Central memory CD8-positive, alpha-beta T cell (primary cell): ENCODE results near the gene RPL38.

Experiments
- ATAC-seq: fragments of 150-1000 bp; cut with Tn5 transposase; replicated peaks from 2 replicates; pipeline ENCODE4 v1.10.0; 2022; ENCODE audit warnings: mild to moderate bottlenecking, moderate FRiP score, moderate number of reproducible peaks; ENCODE audit not compliant: poor library complexity, severe bottlenecking; ENCODE audit errors: extremely low read depth
- DNase-seq, 2 donors: peaks; one replicate each; pipeline ENCODE4 v3.0.0; 2021; ENCODE audit warnings: low spot score in 2 of 2
- H3K27ac Mint-ChIP-seq: one replicate; pipeline ENCODE4 v1.8.0; 2022; ENCODE audit warnings: low read depth, mild to moderate bottlenecking, moderate library complexity, mixed read lengths
- H3K27me3 Mint-ChIP-seq: one replicate; pipeline ENCODE4 v1.8.0; 2022; ENCODE audit warnings: mixed read lengths
- H3K36me3 Mint-ChIP-seq: one replicate; pipeline ENCODE4 v1.8.0; 2022; ENCODE audit warnings: mild to moderate bottlenecking, moderate library complexity, mixed read lengths; ENCODE audit not compliant: insufficient read depth
- H3K4me1 Mint-ChIP-seq: one replicate; pipeline ENCODE4 v1.8.0; 2022; ENCODE audit warnings: mixed read lengths
- H3K4me3 Mint-ChIP-seq: one replicate; pipeline ENCODE4 v1.8.0; 2022; ENCODE audit warnings: mild to moderate bottlenecking, moderate library complexity, mixed read lengths
- H3K9me3 Mint-ChIP-seq: one replicate; pipeline ENCODE4 v1.8.0; 2022; ENCODE audit warnings: mixed read lengths

The RPL38 gene

GRCh38 chr17:74165797-74166365 is 37.6 kb upstream of the RPL38 start:
- ATAC-seq (no peak), DNase-seq (no peak)
- H3K4me3 Mint-ChIP-seq, result no peak overlapping the region
- H3K9me3 Mint-ChIP-seq, result no peaks in the 10 kb centered on the region
- H3K4me1 Mint-ChIP-seq, result no peaks in the 10 kb centered on the region
- no peak overlapping the region for H3K27ac Mint-ChIP-seq
- peaks cover 56% of the 10 kb centered on the region for H3K27me3 Mint-ChIP-seq
- no peaks in the 10 kb centered on the region for H3K36me3 Mint-ChIP-seq

- no peaks in the 10 kb centered on the region for H3K4me1 Mint-ChIP-seq
- no peak overlapping the region for H3K27ac Mint-ChIP-seq
- H3K9me3 Mint-ChIP-seq, result no peaks in the 10 kb centered on the region
- H3K36me3 Mint-ChIP-seq, result no peaks in the 10 kb centered on the region
- H3K27me3 Mint-ChIP-seq, result peaks cover 83% of the 10 kb centered on the region
- ATAC-seq (no peak), DNase-seq (no peak)
- no peak overlapping the region for H3K4me3 Mint-ChIP-seq
Observed at GRCh38 chr17:74170924-74171323, 32.6 kb upstream of the RPL38 start.

- Mint-ChIP-seq H3K4me1 (peaks cover 7% of the 10 kb centered on the region), H3K9me3 (no peaks in the 10 kb centered on the region), H3K36me3 (no peaks in the 10 kb centered on the region), H3K4me3 (no peak overlapping the region), H3K27me3 (peaks cover 84% of the 10 kb centered on the region), H3K27ac (no peak overlapping the region)
- DNase-seq (no peak), ATAC-seq (no peak)
Observed at GRCh38 chr17:74172700-74173099, 30.8 kb upstream of the RPL38 start.

- ATAC-seq (no peak), DNase-seq (no peak)
- H3K36me3 Mint-ChIP-seq, result no peaks in the 10 kb centered on the region
- peaks cover 85% of the 10 kb centered on the region for H3K27me3 Mint-ChIP-seq
- H3K9me3 Mint-ChIP-seq, result no peaks in the 10 kb centered on the region
- H3K4me3 Mint-ChIP-seq, result no peak overlapping the region
- no peak overlapping the region for H3K27ac Mint-ChIP-seq
- peaks cover 7% of the 10 kb centered on the region for H3K4me1 Mint-ChIP-seq
Observed at GRCh38 chr17:74176546-74177001, 26.9 kb upstream of the RPL38 start.

GRCh38 chr17:74177018-74177450 is 26.4 kb upstream of the RPL38 start:
- H3K27ac Mint-ChIP-seq, result no peak overlapping the region
- H3K36me3 Mint-ChIP-seq, result no peaks in the 10 kb centered on the region
- peaks cover 85% of the 10 kb centered on the region for H3K27me3 Mint-ChIP-seq
- H3K9me3 Mint-ChIP-seq, result no peaks in the 10 kb centered on the region
- DNase-seq (no peak), ATAC-seq (no peak)
- H3K4me1 Mint-ChIP-seq, result peaks cover 7% of the 10 kb centered on the region
- no peak overlapping the region for H3K4me3 Mint-ChIP-seq

- no peak for DNase-seq
- ATAC-seq, result no peak
- H3K27ac Mint-ChIP-seq, result no peak overlapping the region
Observed at GRCh38 chr17:74179576-74179975, 23.9 kb upstream of the RPL38 start.

GRCh38 chr17:74180336-74180735 is 23.1 kb upstream of the RPL38 start:
- H3K4me3 Mint-ChIP-seq, result no peak overlapping the region
- H3K36me3 Mint-ChIP-seq, result no peaks in the 10 kb centered on the region
- H3K27ac Mint-ChIP-seq, result no peak overlapping the region
- DNase-seq (no peak), ATAC-seq (no peak)
- H3K4me1 Mint-ChIP-seq, result peaks cover 7% of the 10 kb centered on the region
- no peaks in the 10 kb centered on the region for H3K9me3 Mint-ChIP-seq
- peaks cover 80% of the 10 kb centered on the region for H3K27me3 Mint-ChIP-seq

More at GRCh38 chr17:74179576-74179975, 23.9 kb upstream of the RPL38 start:
- H3K4me1 Mint-ChIP-seq, result peaks cover 7% of the 10 kb centered on the region
- H3K27me3 Mint-ChIP-seq, result peaks cover 80% of the 10 kb centered on the region
- H3K4me3 Mint-ChIP-seq, result no peak overlapping the region
- no peaks in the 10 kb centered on the region for H3K9me3 Mint-ChIP-seq
- no peaks in the 10 kb centered on the region for H3K36me3 Mint-ChIP-seq

GRCh38 chr17:74181341-74181740 is 22.1 kb upstream of the RPL38 start:
- peaks cover 6% of the 10 kb centered on the region for H3K4me1 Mint-ChIP-seq

GRCh38 chr17:74182041-74182723 is 21.3 kb upstream of the RPL38 start:
- ATAC-seq (no peak), DNase-seq (no peak)
- no peaks in the 10 kb centered on the region for H3K4me1 Mint-ChIP-seq
- H3K27me3 Mint-ChIP-seq, result peaks cover 76% of the 10 kb centered on the region
- no peaks in the 10 kb centered on the region for H3K9me3 Mint-ChIP-seq
- H3K27ac Mint-ChIP-seq, result no peak overlapping the region
- no peaks in the 10 kb centered on the region for H3K36me3 Mint-ChIP-seq
- no peak overlapping the region for H3K4me3 Mint-ChIP-seq

More at GRCh38 chr17:74181341-74181740, 22.1 kb upstream of the RPL38 start:
- DNase-seq (no peak), ATAC-seq (no peak)
- H3K27ac Mint-ChIP-seq, result no peak overlapping the region
- H3K4me3 Mint-ChIP-seq, result no peak overlapping the region
- H3K36me3 Mint-ChIP-seq, result no peaks in the 10 kb centered on the region
- no peaks in the 10 kb centered on the region for H3K9me3 Mint-ChIP-seq
- peaks cover 77% of the 10 kb centered on the region for H3K27me3 Mint-ChIP-seq

- no peaks in the 10 kb centered on the region for H3K9me3 Mint-ChIP-seq
- H3K27me3 Mint-ChIP-seq, result peaks cover 74% of the 10 kb centered on the region
- no peaks in the 10 kb centered on the region for H3K4me1 Mint-ChIP-seq
- no peaks in the 10 kb centered on the region for H3K36me3 Mint-ChIP-seq
- DNase-seq (no peak), ATAC-seq (no peak)
- H3K27ac Mint-ChIP-seq, result no peak overlapping the region
- H3K4me3 Mint-ChIP-seq, result no peak overlapping the region
Observed at GRCh38 chr17:74183411-74183810, 20.1 kb upstream of the RPL38 start.

GRCh38 chr17:74185571-74186185 is 17.8 kb upstream of the RPL38 start:
- H3K9me3 Mint-ChIP-seq, result no peaks in the 10 kb centered on the region
- no peak for ATAC-seq
- H3K27me3 Mint-ChIP-seq, result peaks cover 51% of the 10 kb centered on the region
- H3K27ac Mint-ChIP-seq, result no peak overlapping the region
- H3K4me1 Mint-ChIP-seq, result no peaks in the 10 kb centered on the region
- no peaks in the 10 kb centered on the region for H3K36me3 Mint-ChIP-seq
- no peak for DNase-seq
- no peak overlapping the region for H3K4me3 Mint-ChIP-seq

- H3K4me1 Mint-ChIP-seq, result no peaks in the 10 kb centered on the region
- H3K27me3 Mint-ChIP-seq, result peaks cover 43% of the 10 kb centered on the region
- DNase-seq, result no peak
- no peak for ATAC-seq
- no peak overlapping the region for H3K4me3 Mint-ChIP-seq
- no peaks in the 10 kb centered on the region for H3K9me3 Mint-ChIP-seq
- no peak overlapping the region for H3K27ac Mint-ChIP-seq
- H3K36me3 Mint-ChIP-seq, result no peaks in the 10 kb centered on the region
Observed at GRCh38 chr17:74186498-74186897, 17.0 kb upstream of the RPL38 start.

GRCh38 chr17:74187761-74188160 is 15.7 kb upstream of the RPL38 start:
- no peak overlapping the region for H3K27ac Mint-ChIP-seq
- H3K4me1 Mint-ChIP-seq, result no peaks in the 10 kb centered on the region
- H3K4me3 Mint-ChIP-seq, result no peak overlapping the region
- no peaks in the 10 kb centered on the region for H3K9me3 Mint-ChIP-seq
- no peak for DNase-seq
- no peak for ATAC-seq
- H3K36me3 Mint-ChIP-seq, result peaks cover 2% of the 10 kb centered on the region
- H3K27me3 Mint-ChIP-seq, result peaks cover 38% of the 10 kb centered on the region
